Measurements from ENCODE around the gene PAK3. TPM values are rescaled to one million over a fixed set of nuclear protein-coding genes. Genes with fewer than 3 reads are reported as not detected.

PAK3 gene
- total and polyA plus RNA-seq, 2 experiments from 2014 or later = 2.4 to 2.9 TPM

DNA sequence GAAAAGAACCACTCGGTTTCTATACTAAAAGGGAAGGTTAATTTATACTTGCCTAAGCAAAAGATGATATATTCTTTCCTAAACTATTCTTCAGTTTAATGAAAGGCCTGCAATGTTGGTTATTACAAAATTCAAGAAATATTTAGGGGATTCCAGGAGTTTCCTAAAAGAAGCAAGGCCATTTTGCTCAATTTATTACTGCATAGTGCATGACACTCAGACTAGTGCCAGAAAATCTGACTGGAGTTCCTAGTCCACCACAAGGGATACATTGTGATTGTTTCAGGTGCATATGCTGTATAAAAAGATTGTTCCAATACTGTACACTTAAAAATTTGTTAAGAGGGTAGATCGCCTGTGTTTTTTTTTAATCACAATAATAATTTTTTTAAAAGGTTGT lies 95.6 kb downstream of the PAK3 start:
- Histone ChIP-seq H3K27me3 (no peaks in the 10 kb centered on the region), H3K79me2 (no peaks in the 10 kb centered on the region), H4K20me1 (ENCODE audit: insufficient read depth, poor library complexity, severe bottlenecking) (no peaks in the 10 kb centered on the region), H3K4me3 (no peak overlapping the region), H3K36me3 (replicated peaks; ENCODE audit: insufficient read depth, low read depth) (no peaks in the 10 kb centered on the region), H3K4me2 (no peak overlapping the region), H2AFZ (no peak overlapping the region), H3K9me2 (replicated peaks; ENCODE audit: insufficient read depth) (no peaks in the 10 kb centered on the region), H3K4me1 (ENCODE audit: insufficient read depth) (no peaks in the 10 kb centered on the region), H3K27ac (no peak overlapping the region), H3K9me3 (ENCODE audit: low read depth) (no peaks in the 10 kb centered on the region)
- DNase-seq (ENCODE audit: low spot score) = no peak
- 90% methylated on average over 2 of the region's 2 CpGs for WGBS (ENCODE audit: low lambda C conversion rate, missing lambda C conversion rate)
- TF ChIP-seq CTCF (IDR thresholded peaks at IDR 0.05; ENCODE audit: poor library complexity) (no peak), EZH2phosphoT487 (IDR thresholded peaks at IDR 0.05; ENCODE audit: low read depth, severe bottlenecking, unreplicated experiment) (no peak), EZH2 (IDR thresholded peaks at IDR 0.05; ENCODE audit: borderline replicate concordance) (no peak)

DNA sequence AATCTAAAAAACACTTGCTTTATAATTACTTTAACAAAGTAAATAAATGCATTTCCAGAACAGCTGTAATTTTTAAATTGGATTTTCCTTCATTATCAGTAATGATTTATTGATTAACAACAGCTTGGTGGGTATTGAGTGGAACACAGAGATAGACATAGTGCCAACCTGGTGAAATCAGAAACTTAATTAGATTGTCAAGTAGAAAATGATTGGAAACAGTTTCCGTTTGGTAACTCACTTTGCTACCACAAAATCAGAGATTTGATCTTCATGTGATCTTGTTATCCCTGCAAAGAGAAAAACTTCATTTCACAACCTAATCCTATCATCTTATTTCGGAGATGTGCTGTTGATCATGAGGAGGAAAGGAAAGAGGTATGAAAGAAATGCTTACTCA lies 103.5 kb downstream of the PAK3 start:
- no peak overlapping the region for H3K4me3 ChIP-seq
- H3K36me3 ChIP-seq (replicated peaks; ENCODE audit: insufficient read depth, low read depth) = no peaks in the 10 kb centered on the region
- no peaks in the 10 kb centered on the region for H4K20me1 ChIP-seq (ENCODE audit: insufficient read depth, poor library complexity, severe bottlenecking)
- H3K4me1 ChIP-seq (ENCODE audit: insufficient read depth) = no peaks in the 10 kb centered on the region
- H2AFZ ChIP-seq = no peak overlapping the region
- no peaks in the 10 kb centered on the region for H3K9me2 ChIP-seq (replicated peaks; ENCODE audit: insufficient read depth)
- H3K27ac ChIP-seq = no peak overlapping the region
- no peak for TF ChIP-seq EZH2 (IDR thresholded peaks at IDR 0.05; ENCODE audit: borderline replicate concordance)
- no peak for TF ChIP-seq EZH2phosphoT487 (IDR thresholded peaks at IDR 0.05; ENCODE audit: low read depth, severe bottlenecking, unreplicated experiment)
- TF ChIP-seq CTCF (IDR thresholded peaks at IDR 0.05; ENCODE audit: poor library complexity) = no peak
- no peak for DNase-seq (ENCODE audit: low spot score)
- 78% methylated on average over 2 of the region's 2 CpGs for WGBS (ENCODE audit: low lambda C conversion rate, missing lambda C conversion rate)
- H3K9me3 ChIP-seq (ENCODE audit: low read depth) = no peaks in the 10 kb centered on the region
- no peaks in the 10 kb centered on the region for H3K79me2 ChIP-seq
- no peak overlapping the region for H3K4me2 ChIP-seq
- peaks cover 6% of the 10 kb centered on the region for H3K27me3 ChIP-seq

DNA sequence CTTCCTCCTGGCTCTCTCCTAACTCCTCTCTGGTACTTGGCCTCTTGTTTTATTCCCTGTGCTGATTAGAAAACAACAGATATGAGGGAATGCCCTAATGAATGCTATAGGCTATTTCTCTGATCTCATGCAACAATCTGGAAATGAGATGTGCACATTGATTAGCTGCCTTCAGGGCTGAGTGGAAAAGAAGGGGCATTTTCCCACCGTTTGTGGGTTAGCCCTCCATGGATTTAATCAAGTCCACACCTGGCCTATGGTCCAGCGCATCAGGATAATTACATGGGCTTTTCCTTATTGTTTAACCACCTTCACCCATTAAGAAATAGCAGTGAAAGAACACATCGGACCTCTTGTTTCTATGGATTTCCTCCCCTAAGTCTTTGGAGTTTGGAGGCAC lies 104.3 kb downstream of the PAK3 start:
- no peaks in the 10 kb centered on the region for H3K9me2 ChIP-seq (replicated peaks; ENCODE audit: insufficient read depth)
- no peak overlapping the region for H3K4me2 ChIP-seq
- no peak overlapping the region for H2AFZ ChIP-seq
- no peak for TF ChIP-seq EZH2 (IDR thresholded peaks at IDR 0.05; ENCODE audit: borderline replicate concordance)
- H4K20me1 ChIP-seq (ENCODE audit: insufficient read depth, poor library complexity, severe bottlenecking) = no peaks in the 10 kb centered on the region
- no peaks in the 10 kb centered on the region for H3K36me3 ChIP-seq (replicated peaks; ENCODE audit: insufficient read depth, low read depth)
- no peaks in the 10 kb centered on the region for H3K79me2 ChIP-seq
- H3K9me3 ChIP-seq (ENCODE audit: low read depth) = no peaks in the 10 kb centered on the region
- H3K4me3 ChIP-seq = no peak overlapping the region
- no peak for DNase-seq (ENCODE audit: low spot score)
- 66% methylated on average over 3 of the region's 3 CpGs for whole genome bisulfite sequencing (ENCODE audit: low lambda C conversion rate, missing lambda C conversion rate)
- no peak overlapping the region for H3K27ac ChIP-seq
- no peaks in the 10 kb centered on the region for H3K4me1 ChIP-seq (ENCODE audit: insufficient read depth)
- peaks cover 6% of the 10 kb centered on the region for H3K27me3 ChIP-seq

DNA sequence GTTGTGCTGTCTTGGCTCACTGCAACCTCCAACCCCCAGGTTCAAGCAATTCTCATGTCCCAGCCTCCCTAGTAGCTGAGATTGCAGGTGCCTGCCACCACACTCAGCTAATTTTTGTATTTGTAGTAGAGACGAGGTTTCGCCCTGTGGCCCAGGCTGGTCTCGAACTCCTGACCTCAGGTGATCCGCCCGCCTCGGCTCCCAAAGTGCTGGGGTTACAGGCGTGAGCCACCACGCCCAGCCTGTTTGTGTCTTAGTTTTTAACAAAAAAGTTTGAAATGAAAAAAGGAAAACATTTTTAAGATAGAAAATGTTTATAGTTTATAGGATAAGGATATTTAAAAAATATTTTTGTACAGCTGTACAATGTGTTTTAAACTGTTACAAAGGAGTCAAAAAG lies 111.9 kb downstream of the PAK3 start:
- H3K27me3 ChIP-seq = no peaks in the 10 kb centered on the region
- no peak for TF ChIP-seq EZH2 (IDR thresholded peaks at IDR 0.05; ENCODE audit: borderline replicate concordance)
- TF ChIP-seq CTCF (IDR thresholded peaks at IDR 0.05; ENCODE audit: poor library complexity) = no peak
- TF ChIP-seq EZH2phosphoT487 (IDR thresholded peaks at IDR 0.05; ENCODE audit: low read depth, severe bottlenecking, unreplicated experiment) = no peak
- H3K36me3 ChIP-seq (replicated peaks; ENCODE audit: insufficient read depth, low read depth) = no peaks in the 10 kb centered on the region
- H3K4me1 ChIP-seq (ENCODE audit: insufficient read depth) = no peaks in the 10 kb centered on the region
- no peaks in the 10 kb centered on the region for H3K9me2 ChIP-seq (replicated peaks; ENCODE audit: insufficient read depth)
- 98% methylated on average over 8 of the region's 8 CpGs for WGBS (ENCODE audit: low lambda C conversion rate, missing lambda C conversion rate)
- H3K4me3 ChIP-seq = no peak overlapping the region
- H3K27ac ChIP-seq = no peak overlapping the region
- no peaks in the 10 kb centered on the region for H4K20me1 ChIP-seq (ENCODE audit: insufficient read depth, poor library complexity, severe bottlenecking)
- no peaks in the 10 kb centered on the region for H3K9me3 ChIP-seq (ENCODE audit: low read depth)
- no peak overlapping the region for H2AFZ ChIP-seq
- no peaks in the 10 kb centered on the region for H3K79me2 ChIP-seq
- DNase-seq (ENCODE audit: low spot score) = no peak
- H3K4me2 ChIP-seq = no peak overlapping the region
